Astrocyte of the cerebellum (primary cell): ENCODE results near the gene FAM53B.

Source experiments
- DNase-seq: peaks from one replicate; pipeline ENCODE4 v3.0.0-alpha.2; 2011; ENCODE audit warnings: low read depth
- H3K4me3 ChIP-seq: 2 replicates; pipeline ENCODE4 v1.5.1; 2011; ENCODE audit warnings: mild to moderate bottlenecking, low read depth, low read length, moderate library complexity
- in situ Hi-C: cut with HindIII; loops from 2 replicates; pipeline ENCODE4 v1.10.0; 2017; ENCODE audit warnings: low sequenced_read_pairs
- TF ChIP-seq, protein P1 (sequence below): IDR thresholded peaks from 2 replicates; pipeline ENCODE4 v1.5.1; 2012; ENCODE audit warnings: low read length, low read depth, moderate library complexity, mild to moderate bottlenecking; ENCODE audit errors: missing control alignments

FAM53B gene

DNA sequence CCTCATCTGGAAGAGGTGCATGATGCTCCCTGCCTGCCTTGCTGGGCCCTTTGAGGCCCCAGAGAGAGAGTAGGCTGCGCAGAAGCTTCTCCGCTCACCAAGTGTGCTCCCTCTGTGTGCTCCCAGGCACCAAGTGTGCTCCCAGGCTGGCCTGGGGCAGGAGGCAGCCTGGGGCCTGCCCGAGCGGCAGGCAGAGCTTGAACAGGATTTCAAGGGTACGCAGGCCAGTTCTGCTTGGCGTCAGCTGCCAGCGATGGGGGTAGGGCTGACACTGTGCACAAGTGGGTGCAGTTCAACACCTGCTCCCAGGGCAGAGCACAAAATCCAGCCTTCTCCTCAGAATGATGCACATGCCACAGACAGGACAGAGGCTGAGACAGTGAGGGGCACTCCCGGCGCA, 119.7 kb downstream of the FAM53B start:
- no peak for DNase-seq
- no peak overlapping the region for H3K4me3 ChIP-seq
- TF ChIP-seq, protein P1, sequence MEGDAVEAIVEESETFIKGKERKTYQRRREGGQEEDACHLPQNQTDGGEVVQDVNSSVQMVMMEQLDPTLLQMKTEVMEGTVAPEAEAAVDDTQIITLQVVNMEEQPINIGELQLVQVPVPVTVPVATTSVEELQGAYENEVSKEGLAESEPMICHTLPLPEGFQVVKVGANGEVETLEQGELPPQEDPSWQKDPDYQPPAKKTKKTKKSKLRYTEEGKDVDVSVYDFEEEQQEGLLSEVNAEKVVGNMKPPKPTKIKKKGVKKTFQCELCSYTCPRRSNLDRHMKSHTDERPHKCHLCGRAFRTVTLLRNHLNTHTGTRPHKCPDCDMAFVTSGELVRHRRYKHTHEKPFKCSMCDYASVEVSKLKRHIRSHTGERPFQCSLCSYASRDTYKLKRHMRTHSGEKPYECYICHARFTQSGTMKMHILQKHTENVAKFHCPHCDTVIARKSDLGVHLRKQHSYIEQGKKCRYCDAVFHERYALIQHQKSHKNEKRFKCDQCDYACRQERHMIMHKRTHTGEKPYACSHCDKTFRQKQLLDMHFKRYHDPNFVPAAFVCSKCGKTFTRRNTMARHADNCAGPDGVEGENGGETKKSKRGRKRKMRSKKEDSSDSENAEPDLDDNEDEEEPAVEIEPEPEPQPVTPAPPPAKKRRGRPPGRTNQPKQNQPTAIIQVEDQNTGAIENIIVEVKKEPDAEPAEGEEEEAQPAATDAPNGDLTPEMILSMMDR: no peak
- in situ Hi-C loops: no loop called here

DNA sequence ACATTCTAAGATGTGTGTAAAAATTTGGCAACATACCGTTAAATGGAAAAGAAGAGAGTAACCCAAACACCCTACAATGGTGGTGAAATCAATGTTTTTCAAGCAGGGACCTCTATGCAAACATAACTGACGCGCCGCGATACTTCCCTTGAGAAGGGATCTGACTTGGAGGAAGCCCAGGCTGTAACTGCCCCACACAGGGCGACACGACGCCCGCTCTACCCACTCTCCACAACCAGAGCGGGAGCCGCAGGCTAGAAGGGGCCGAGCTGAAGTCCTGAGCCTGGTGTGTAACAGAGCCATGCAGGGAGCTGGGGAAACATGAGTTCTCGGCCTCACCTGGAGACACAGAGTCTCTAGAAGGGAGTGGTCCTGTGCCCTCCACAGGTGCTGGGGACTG, 120.2 kb downstream of the FAM53B start:
- in situ Hi-C loops: no loop called here
- H3K4me3 ChIP-seq: no peak overlapping the region
- DNase-seq: no peak
- TF ChIP-seq, protein P1: no peak

DNA sequence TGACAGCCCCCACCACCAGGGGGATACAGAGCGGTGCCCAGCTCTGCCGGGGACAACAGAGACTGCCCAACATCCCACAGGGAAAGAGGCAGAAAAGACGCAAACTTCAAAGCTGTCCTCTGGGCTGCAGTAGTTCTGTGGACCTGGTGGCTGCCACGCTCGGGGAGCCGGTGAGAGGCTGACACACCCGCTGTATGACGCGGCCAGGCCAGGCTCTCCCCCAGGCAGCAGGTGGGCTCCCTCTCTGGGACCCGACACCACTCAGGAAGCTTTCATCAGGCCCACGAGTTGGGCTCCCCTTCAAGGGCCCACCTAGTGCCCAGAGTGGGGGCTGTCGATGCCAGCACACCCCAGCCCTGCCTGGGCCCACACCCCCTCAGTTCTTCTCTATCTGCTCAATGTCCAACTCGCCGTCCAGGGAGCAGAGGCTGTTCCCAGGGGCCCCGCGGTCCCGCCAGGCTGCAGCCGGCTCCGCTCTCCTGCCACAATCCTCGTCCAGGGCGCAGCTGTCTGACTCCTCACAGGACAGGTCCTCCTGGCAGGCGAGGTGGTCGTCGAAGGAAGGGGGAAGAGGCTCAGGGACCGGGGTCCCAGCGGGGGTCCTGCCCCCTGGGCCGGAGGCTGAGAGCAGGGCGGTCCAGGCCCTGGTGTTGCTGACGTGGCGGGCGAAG, 121.2 kb downstream of the FAM53B start:
- TF ChIP-seq, protein P1: no peak
- no peak overlapping the region for H3K4me3 ChIP-seq
- in situ Hi-C loops: no loop called here

DNA sequence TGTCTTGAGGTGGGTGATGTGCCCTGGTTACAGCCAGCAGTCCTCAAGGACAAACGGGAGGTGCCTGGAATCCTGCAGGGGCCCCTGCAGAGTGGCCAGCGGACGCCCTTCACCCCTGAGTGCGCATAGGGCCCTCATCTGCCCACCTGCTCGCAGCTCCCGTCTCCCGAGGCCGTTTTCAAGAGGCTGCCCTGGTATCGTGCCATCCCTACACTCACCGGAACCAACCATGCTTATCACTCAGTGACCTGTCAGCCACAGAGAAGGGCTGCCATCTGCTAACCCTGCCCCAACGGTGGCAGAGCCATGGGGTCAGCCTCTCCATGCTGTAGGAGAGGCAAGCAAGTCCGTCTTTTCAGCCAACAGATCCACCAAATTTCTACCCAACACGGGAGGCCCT, 122.0 kb downstream of the FAM53B start:
- no peak overlapping the region for H3K4me3 ChIP-seq
- TF ChIP-seq, protein P1: no peak
- in situ Hi-C loops: no loop called here
- DNase-seq: no peak

More for the DNA sequence above, 121.2 kb downstream of the FAM53B start:
- DNase-seq: no peak

DNA sequence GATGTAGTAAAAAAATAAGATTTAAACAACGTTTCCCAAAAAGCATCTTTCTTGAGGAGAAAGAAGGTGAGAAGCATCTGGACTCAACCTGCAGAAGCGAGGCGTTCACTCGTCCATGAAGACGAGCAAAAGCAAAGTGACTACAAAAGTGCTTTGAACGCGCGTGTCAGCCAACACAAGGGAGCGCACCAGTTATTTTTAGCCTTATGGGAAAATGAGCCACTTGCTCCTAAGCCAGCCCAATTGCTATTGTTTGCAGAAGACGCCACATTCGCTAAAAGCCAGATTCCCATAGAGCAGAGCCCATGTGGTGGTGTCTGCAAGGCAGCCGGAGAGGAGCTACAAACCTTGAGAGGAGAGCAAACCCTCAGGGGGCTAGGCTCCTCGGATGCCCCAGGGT, 122.5 kb downstream of the FAM53B start:
- in situ Hi-C loops: no loop called here
- no peak overlapping the region for H3K4me3 ChIP-seq
- DNase-seq: no peak
- TF ChIP-seq, protein P1: no peak

DNA sequence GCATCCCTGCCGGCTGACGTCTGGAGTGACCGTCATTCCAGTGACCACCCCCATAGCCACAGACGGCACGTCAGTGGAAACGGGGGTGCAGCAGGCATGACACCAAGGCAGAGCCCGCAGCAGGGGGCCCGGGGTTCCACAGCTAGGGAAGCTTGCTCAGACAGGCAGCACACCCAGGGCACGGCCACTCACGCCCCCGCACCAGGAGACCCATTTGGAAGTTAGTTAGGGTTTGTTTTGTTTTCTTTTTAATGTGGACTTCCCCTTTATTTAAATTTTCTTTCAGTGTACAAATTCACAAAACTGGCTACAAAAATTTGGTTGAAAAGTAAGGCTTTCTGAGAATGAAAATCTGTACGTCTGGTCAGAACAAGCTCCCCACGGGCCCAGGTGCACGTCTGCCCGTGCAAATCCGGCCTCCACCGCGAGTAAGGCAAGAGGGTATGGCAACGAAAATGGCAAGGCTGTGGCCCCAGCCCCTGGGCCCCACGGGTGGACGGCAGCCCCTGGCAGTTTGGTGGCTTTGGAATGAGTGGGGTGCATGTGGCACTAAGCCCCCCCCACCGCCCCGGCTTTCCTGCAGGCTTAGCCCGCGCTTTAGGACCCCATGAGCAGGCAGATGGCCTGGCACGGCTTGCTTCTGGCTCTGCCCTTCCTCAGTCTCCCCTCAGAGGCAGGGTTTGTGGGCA, 124.2 kb downstream of the FAM53B start:
- no peak overlapping the region for H3K4me3 ChIP-seq
- TF ChIP-seq, protein P1: no peak
- no peak for DNase-seq
- in situ Hi-C loops: loop anchor here (5.0 kb wide), 1 partner anchor 42 kb away; no protein-coding TSS in a partner anchor
